ENCODE results near the gene GK.
"Not testable (repeated sequence)": the region's sequence is repeated elsewhere in the genome, so short reads cannot be mapped to it uniquely, and the experiment has no call there.

The GK gene

DNA sequence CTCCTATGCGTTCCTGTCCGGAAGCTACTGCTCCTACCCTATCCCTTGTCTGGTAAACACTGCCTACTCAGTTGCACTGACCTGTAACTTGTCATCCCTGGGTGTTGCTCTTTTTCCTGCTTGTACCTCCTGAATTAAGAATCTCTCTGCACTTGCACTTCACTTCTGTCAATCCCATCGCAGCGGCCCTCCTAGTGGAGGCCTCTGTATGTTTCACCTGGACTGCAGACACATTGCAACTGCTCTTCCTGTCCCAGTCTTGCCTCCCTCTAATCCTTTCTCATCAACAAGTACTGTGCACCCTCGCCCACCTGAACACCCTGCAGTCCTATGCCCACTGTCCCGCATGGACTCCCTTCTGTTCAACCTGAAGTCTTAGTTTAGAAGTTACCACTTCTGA, 8.0 kb downstream of the GK start:
- no peak overlapping the region for H3K4me3 Mint-ChIP-seq
- H3K36me3 Mint-ChIP-seq (ENCODE audit: insufficient read depth): peaks cover 4% of the 10 kb centered on the region
- H3K27me3 Mint-ChIP-seq: no peaks in the 10 kb centered on the region
- H3K9me3 Mint-ChIP-seq: no peaks in the 10 kb centered on the region
- ATAC-seq (replicated peaks) (no peak), DNase-seq (no peak)
- H3K4me1 Mint-ChIP-seq (ENCODE audit: low read depth in 2 of 2): no peaks in the 10 kb centered on the region
- H3K27ac Mint-ChIP-seq: peak overlapping the region in 1 of 2 donors; percentile 27

- no peak for DNase-seq
- Mint-ChIP-seq H3K4me1 (ENCODE audit: low read depth in 2 of 2) (no peaks in the 10 kb centered on the region), H3K27ac (no peak overlapping the region), H3K9me3 (no peaks in the 10 kb centered on the region), H3K36me3 (ENCODE audit: insufficient read depth) (no peaks in the 10 kb centered on the region), H3K4me3 (no peak overlapping the region), H3K27me3 (no peaks in the 10 kb centered on the region)
- ATAC-seq (replicated peaks): no peak
Measured at GRCh38 chrX:30663322-30663721, 10.1 kb downstream of the GK start.

- no peak for DNase-seq
- H3K27me3 Mint-ChIP-seq: no peaks in the 10 kb centered on the region
- no peaks in the 10 kb centered on the region for H3K9me3 Mint-ChIP-seq
- H3K36me3 Mint-ChIP-seq (ENCODE audit: insufficient read depth): peaks cover 3% of the 10 kb centered on the region
- no peak overlapping the region for H3K4me3 Mint-ChIP-seq
- ATAC-seq (replicated peaks): no peak
- no peak overlapping the region for H3K27ac Mint-ChIP-seq
- H3K4me1 Mint-ChIP-seq (ENCODE audit: low read depth in 2 of 2): no peaks in the 10 kb centered on the region
Measured at GRCh38 chrX:30665471-30665870, 12.2 kb downstream of the GK start.

DNA sequence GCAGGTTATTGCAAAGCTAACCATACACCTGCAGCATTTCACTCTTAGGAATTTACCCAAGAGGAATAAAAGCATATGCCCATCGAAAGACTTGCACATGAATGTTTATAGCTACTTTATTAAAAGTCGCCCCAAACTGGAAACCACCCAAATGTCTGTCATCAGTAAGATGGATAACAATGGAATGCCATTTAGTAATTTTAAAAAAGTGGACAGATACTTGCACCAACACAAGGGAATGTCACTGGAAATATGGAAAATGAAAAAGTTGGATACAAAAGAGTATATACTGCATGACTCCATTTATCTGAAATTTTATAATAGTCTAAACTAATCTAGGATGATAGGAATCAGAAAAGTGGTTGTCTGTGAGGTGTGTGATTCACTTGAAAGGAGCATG, 12.9 kb downstream of the GK start:
- ATAC-seq (replicated peaks): no peak
- Mint-ChIP-seq H3K4me1 (ENCODE audit: low read depth in 2 of 2) (no peaks in the 10 kb centered on the region), H3K36me3 (ENCODE audit: insufficient read depth) (peaks cover 3% of the 10 kb centered on the region), H3K9me3 (no peaks in the 10 kb centered on the region), H3K27me3 (no peaks in the 10 kb centered on the region), H3K4me3 (no peak overlapping the region), H3K27ac (no peak overlapping the region)
- DNase-seq: no peak

- Mint-ChIP-seq H3K27ac (no peak overlapping the region), H3K9me3 (no peaks in the 10 kb centered on the region), H3K27me3 (no peaks in the 10 kb centered on the region), H3K4me3 (no peak overlapping the region), H3K4me1 (ENCODE audit: low read depth in 2 of 2) (no peaks in the 10 kb centered on the region), H3K36me3 (ENCODE audit: insufficient read depth) (peaks cover 3% of the 10 kb centered on the region)
- DNase-seq (no peak), ATAC-seq (replicated peaks) (no peak)
Measured at GRCh38 chrX:30668581-30668980, 15.4 kb downstream of the GK start.

- not testable (repeated sequence) for H3K9me3 Mint-ChIP-seq; H3K27me3 Mint-ChIP-seq; H3K4me3 Mint-ChIP-seq; H3K27ac Mint-ChIP-seq; DNase-seq; H3K4me1 Mint-ChIP-seq (ENCODE audit: low read depth in 2 of 2); H3K36me3 Mint-ChIP-seq (ENCODE audit: insufficient read depth); ATAC-seq (replicated peaks)
Measured at GRCh38 chrX:30671189-30671588, 18.0 kb downstream of the GK start.

GRCh38 chrX:30673127-30673796, 20.0 kb downstream of the GK start:
- no peak for DNase-seq
- ATAC-seq (replicated peaks): no peak
- peaks cover 3% of the 10 kb centered on the region for H3K36me3 Mint-ChIP-seq (ENCODE audit: insufficient read depth)
- H3K4me1 Mint-ChIP-seq (ENCODE audit: low read depth in 2 of 2): no peaks in the 10 kb centered on the region
- H3K4me3 Mint-ChIP-seq: no peak overlapping the region
- H3K27ac Mint-ChIP-seq: peak overlapping the region in 1 of 2 donors; percentile 14
- no peaks in the 10 kb centered on the region for H3K27me3 Mint-ChIP-seq
- H3K9me3 Mint-ChIP-seq: no peaks in the 10 kb centered on the region

- Mint-ChIP-seq H3K4me1 (ENCODE audit: low read depth in 2 of 2) (no peaks in the 10 kb centered on the region), H3K27ac (no peak overlapping the region), H3K27me3 (no peaks in the 10 kb centered on the region), H3K9me3 (no peaks in the 10 kb centered on the region), H3K4me3 (no peak overlapping the region), H3K36me3 (ENCODE audit: insufficient read depth) (peaks cover 3% of the 10 kb centered on the region)
- ATAC-seq (replicated peaks) (no peak), DNase-seq (no peak)
Measured at GRCh38 chrX:30673884-30674598, 20.8 kb downstream of the GK start.

GRCh38 chrX:30674799-30675198, 21.6 kb downstream of the GK start:
- Mint-ChIP-seq H3K27ac (no peak overlapping the region), H3K4me1 (ENCODE audit: low read depth in 2 of 2) (no peaks in the 10 kb centered on the region), H3K4me3 (no peak overlapping the region), H3K27me3 (no peaks in the 10 kb centered on the region), H3K36me3 (ENCODE audit: insufficient read depth) (no peaks in the 10 kb centered on the region), H3K9me3 (no peaks in the 10 kb centered on the region)
- no peak for ATAC-seq (replicated peaks)
- DNase-seq: no peak

- H3K9me3 Mint-ChIP-seq: no peaks in the 10 kb centered on the region
- H3K36me3 Mint-ChIP-seq (ENCODE audit: insufficient read depth): no peaks in the 10 kb centered on the region
- ATAC-seq (replicated peaks) (no peak), DNase-seq (no peak)
- H3K27ac Mint-ChIP-seq: no peak overlapping the region
- no peak overlapping the region for H3K4me3 Mint-ChIP-seq
- no peaks in the 10 kb centered on the region for H3K4me1 Mint-ChIP-seq (ENCODE audit: low read depth in 2 of 2)
- no peaks in the 10 kb centered on the region for H3K27me3 Mint-ChIP-seq
Measured at GRCh38 chrX:30679369-30679768, 26.1 kb downstream of the GK start.

GRCh38 chrX:30680618-30681017, 27.4 kb downstream of the GK start:
- ATAC-seq (replicated peaks) (no peak), DNase-seq (no peak)
- no peak overlapping the region for H3K27ac Mint-ChIP-seq
- H3K4me3 Mint-ChIP-seq: no peak overlapping the region
- H3K4me1 Mint-ChIP-seq (ENCODE audit: low read depth in 2 of 2): no peaks in the 10 kb centered on the region
- no peaks in the 10 kb centered on the region for H3K9me3 Mint-ChIP-seq
- no peaks in the 10 kb centered on the region for H3K27me3 Mint-ChIP-seq
- H3K36me3 Mint-ChIP-seq (ENCODE audit: insufficient read depth): no peaks in the 10 kb centered on the region

DNA sequence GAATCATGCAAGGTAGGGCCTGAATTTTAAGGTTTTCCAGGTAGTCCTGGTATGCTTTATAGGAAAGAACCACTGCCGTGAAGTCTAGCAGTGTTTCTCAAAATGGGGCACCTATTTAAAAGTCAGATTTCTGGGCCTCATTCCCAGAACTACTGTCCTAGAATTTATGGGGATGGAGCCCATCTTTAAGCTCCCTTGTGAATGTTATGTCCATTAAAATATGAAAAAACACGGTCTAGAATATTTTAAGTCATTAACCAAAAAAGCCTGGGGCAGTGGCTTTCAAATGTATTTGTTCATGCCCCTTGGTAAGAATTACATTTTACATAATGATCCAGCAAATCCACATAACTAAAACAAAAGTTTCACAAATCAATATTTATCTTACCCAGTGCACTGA, 35.4 kb downstream of the GK start:
- Mint-ChIP-seq H3K4me3 (no peak overlapping the region), H3K27me3 (no peaks in the 10 kb centered on the region), H3K4me1 (ENCODE audit: low read depth in 2 of 2) (no peaks in the 10 kb centered on the region), H3K27ac (no peak overlapping the region), H3K9me3 (no peaks in the 10 kb centered on the region), H3K36me3 (ENCODE audit: insufficient read depth) (no peaks in the 10 kb centered on the region)
- DNase-seq (no peak), ATAC-seq (replicated peaks) (no peak)

- DNase-seq (no peak), ATAC-seq (replicated peaks) (no peak)
- H3K36me3 Mint-ChIP-seq (ENCODE audit: insufficient read depth): no peaks in the 10 kb centered on the region
- no peaks in the 10 kb centered on the region for H3K4me1 Mint-ChIP-seq (ENCODE audit: low read depth in 2 of 2)
- no peaks in the 10 kb centered on the region for H3K9me3 Mint-ChIP-seq
- H3K27ac Mint-ChIP-seq: no peak overlapping the region
- H3K4me3 Mint-ChIP-seq: no peak overlapping the region
- no peaks in the 10 kb centered on the region for H3K27me3 Mint-ChIP-seq
Measured at GRCh38 chrX:30689116-30689515, 35.9 kb downstream of the GK start.

DNA sequence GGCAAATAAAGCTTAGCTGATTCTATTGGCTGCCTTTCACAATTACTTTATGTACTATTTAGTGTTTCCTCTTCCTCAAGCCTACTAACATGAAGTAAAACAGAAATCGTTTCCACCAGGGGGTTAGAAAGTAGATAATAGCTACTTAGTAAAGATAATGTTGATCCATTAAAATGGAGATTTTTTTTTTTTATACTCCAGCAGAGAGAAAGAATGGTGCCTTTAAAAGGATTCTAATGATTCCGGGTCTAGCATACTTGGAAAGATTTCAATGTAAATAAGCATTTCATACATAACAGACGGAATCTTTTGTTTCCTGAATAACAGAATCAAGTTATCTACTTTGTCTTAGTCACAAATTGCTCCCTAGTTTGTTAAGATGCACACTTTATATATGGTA, 37.1 kb downstream of the GK start:
- no peaks in the 10 kb centered on the region for H3K36me3 Mint-ChIP-seq (ENCODE audit: insufficient read depth)
- no peak for DNase-seq
- H3K4me1 Mint-ChIP-seq (ENCODE audit: low read depth in 2 of 2): no peaks in the 10 kb centered on the region
- no peaks in the 10 kb centered on the region for H3K9me3 Mint-ChIP-seq
- no peak for ATAC-seq (replicated peaks)
- H3K4me3 Mint-ChIP-seq: no peak overlapping the region
- no peaks in the 10 kb centered on the region for H3K27me3 Mint-ChIP-seq
- H3K27ac Mint-ChIP-seq: peak overlapping the region in 1 of 2 donors; percentile 8

Measured in effector memory CD8-positive, alpha-beta T cell (primary cell).